Measurements from ENCODE around the gene SLF1.

SLF1 gene

GRCh38 chr5:94691291-94691690 lies 72.8 kb downstream of the SLF1 start:
- H3K36me3 ChIP-seq (ENCODE audit: insufficient read depth, low read length) = peaks cover 62% of the 10 kb centered on the region
- H3K9me3 ChIP-seq (ENCODE audit: insufficient read depth, low read length, severe bottlenecking) = no peaks in the 10 kb centered on the region
- TF ChIP-seq CTCF (IDR thresholded peaks at IDR 0.05; ENCODE audit: borderline replicate concordance, extremely low read depth, low read length, poor library complexity, severe bottlenecking) = no peak
- no peak for TF ChIP-seq EZH2 (IDR thresholded peaks at IDR 0.05; ENCODE audit: borderline replicate concordance, low read depth, low read length, severe bottlenecking)
- no peak overlapping the region for H3K27ac ChIP-seq (ENCODE audit: low read length)
- no peak overlapping the region for H3K9ac ChIP-seq (ENCODE audit: low read depth, low read length)
- no peak overlapping the region for H3K4me3 ChIP-seq (ENCODE audit: low read depth in 1 of 2, low read length in 2 of 2)
- ATAC-seq (ENCODE audit: insufficient read depth, low read depth) (no peak), DNase-seq (no peak)
- H2AFZ ChIP-seq (ENCODE audit: low read depth, low read length) = no peak overlapping the region
- H3K4me2 ChIP-seq (ENCODE audit: insufficient read depth, low read length) = no peak overlapping the region
- H3K79me2 ChIP-seq (ENCODE audit: insufficient read depth, low read length) = no peaks in the 10 kb centered on the region
- H4K20me1 ChIP-seq (ENCODE audit: insufficient read depth, low read length) = no peaks in the 10 kb centered on the region
- H3K4me1 ChIP-seq (ENCODE audit: insufficient read depth, low read length) = no peaks in the 10 kb centered on the region
- no peaks in the 10 kb centered on the region for H3K27me3 ChIP-seq (ENCODE audit: insufficient read depth, low read length, poor library complexity)

GRCh38 chr5:94691949-94692348 lies 73.5 kb downstream of the SLF1 start:
- ATAC-seq (ENCODE audit: insufficient read depth, low read depth) = no peak
- H3K4me3 ChIP-seq (ENCODE audit: low read depth in 1 of 2, low read length in 2 of 2) = no peak overlapping the region
- no peak overlapping the region for H3K27ac ChIP-seq (ENCODE audit: low read length)
- no peak for DNase-seq
- peaks cover 62% of the 10 kb centered on the region for H3K36me3 ChIP-seq (ENCODE audit: insufficient read depth, low read length)
- H3K79me2 ChIP-seq (ENCODE audit: insufficient read depth, low read length) = no peaks in the 10 kb centered on the region
- H3K9ac ChIP-seq (ENCODE audit: low read depth, low read length) = no peak overlapping the region
- H3K27me3 ChIP-seq (ENCODE audit: insufficient read depth, low read length, poor library complexity) = no peaks in the 10 kb centered on the region
- TF ChIP-seq CTCF (IDR thresholded peaks at IDR 0.05; ENCODE audit: borderline replicate concordance, extremely low read depth, low read length, poor library complexity, severe bottlenecking) (no peak), EZH2 (IDR thresholded peaks at IDR 0.05; ENCODE audit: borderline replicate concordance, low read depth, low read length, severe bottlenecking) (no peak)
- no peaks in the 10 kb centered on the region for H3K9me3 ChIP-seq (ENCODE audit: insufficient read depth, low read length, severe bottlenecking)
- H4K20me1 ChIP-seq (ENCODE audit: insufficient read depth, low read length) = no peaks in the 10 kb centered on the region
- H2AFZ ChIP-seq (ENCODE audit: low read depth, low read length) = no peak overlapping the region
- H3K4me2 ChIP-seq (ENCODE audit: insufficient read depth, low read length) = no peak overlapping the region
- H3K4me1 ChIP-seq (ENCODE audit: insufficient read depth, low read length) = no peaks in the 10 kb centered on the region

GRCh38 chr5:94692581-94692980 lies 74.1 kb downstream of the SLF1 start:
- no peak overlapping the region for H3K9ac ChIP-seq (ENCODE audit: low read depth, low read length)
- no peaks in the 10 kb centered on the region for H4K20me1 ChIP-seq (ENCODE audit: insufficient read depth, low read length)
- peaks cover 56% of the 10 kb centered on the region for H3K36me3 ChIP-seq (ENCODE audit: insufficient read depth, low read length)
- DNase-seq = no peak
- H3K27me3 ChIP-seq (ENCODE audit: insufficient read depth, low read length, poor library complexity) = no peaks in the 10 kb centered on the region
- H3K9me3 ChIP-seq (ENCODE audit: insufficient read depth, low read length, severe bottlenecking) = no peaks in the 10 kb centered on the region
- H2AFZ ChIP-seq (ENCODE audit: low read depth, low read length) = no peak overlapping the region
- H3K4me1 ChIP-seq (ENCODE audit: insufficient read depth, low read length) = no peaks in the 10 kb centered on the region
- H3K4me2 ChIP-seq (ENCODE audit: insufficient read depth, low read length) = no peak overlapping the region
- TF ChIP-seq EZH2 (IDR thresholded peaks at IDR 0.05; ENCODE audit: borderline replicate concordance, low read depth, low read length, severe bottlenecking) (no peak), CTCF (IDR thresholded peaks at IDR 0.05; ENCODE audit: borderline replicate concordance, extremely low read depth, low read length, poor library complexity, severe bottlenecking) (no peak)
- H3K27ac ChIP-seq (ENCODE audit: low read length) = no peak overlapping the region
- H3K79me2 ChIP-seq (ENCODE audit: insufficient read depth, low read length) = no peaks in the 10 kb centered on the region
- no peak for ATAC-seq (ENCODE audit: insufficient read depth, low read depth)
- H3K4me3 ChIP-seq (ENCODE audit: low read depth in 1 of 2, low read length in 2 of 2) = no peak overlapping the region

Data from DND-41 (cell line).